HCT116 (cell line): ENCODE results near the gene ATP8B4. TPM values are rescaled to one million over a fixed set of nuclear protein-coding genes. Genes with fewer than 3 reads are reported as not detected.

Source experiments
- ATAC-seq: fragments of 200-7000 bp; cut with Tn5 transposase; 2 replicates; pipeline ENCODE4 v1.9.1; 2020; ENCODE audit warnings: mild to moderate bottlenecking, moderate library complexity
- BruUV-seq: library from RNA; stranded (reverse); fragments of 400-500 nt; replicated peaks from 2 replicates; lab custom pipeline; 2021; lab: Mats Ljungman, UMichigan
- CTCF ChIA-PET: fragments of 300-600 bp; sonication (Branson Sonifier 250); formaldehyde crosslinking; loops from one replicate; lab custom pipeline; 2021; ENCODE audit warnings: antibody characterized with exemption; lab: Charles Lee
- POLR2A ChIA-PET: fragments of 300-600, 350-600 bp; sonication (Branson Sonifier 250); formaldehyde crosslinking; loops from one replicate; lab custom pipeline; 2021; ENCODE audit warnings: antibody characterized with exemption; lab: Charles Lee
- RAD21 ChIA-PET, 2 experiments: fragments of 300-600 bp; sonication (Branson Sonifier 250); formaldehyde crosslinking; loops; one replicate each; lab custom pipeline; 2023; ENCODE audit warnings: low total read pairs in 2 of 2; ENCODE audit not compliant: uncharacterized antibody in 2 of 2, unreplicated experiment in 2 of 2, low non-redundant PET in 1 of 2; lab: Charles Lee
- DNase-seq: peaks from one replicate; pipeline ENCODE4 v3.0.0-alpha.2; 2010; ENCODE audit warnings: low read depth, low spot score
- H2AFZ ChIP-seq: fragments of 200-600 bp; shearing (Covaris generic), sonication (generic); 2 replicates; pipeline ENCODE4 v1.6.1; 2017; ENCODE audit warnings: low read depth, mixed run types, mixed read lengths, antibody characterized with exemption, low read length; ENCODE audit not compliant: poor library complexity, severe bottlenecking
- H3K27ac ChIP-seq: 2 replicates; pipeline ENCODE4 v1.5.1; 2012; ENCODE audit warnings: low read depth, low read length
- H3K27me3 ChIP-seq: fragments of 200-600 bp; sonication (generic); 2 replicates; pipeline ENCODE4 v1.6.1; 2016; ENCODE audit warnings: mixed run types, low read length, mixed read lengths; ENCODE audit not compliant: insufficient read depth
- H3K36me3 ChIP-seq, 2 experiments: fragments of 200-500 bp in 1 of 2; fragments of 200-600 bp in 1 of 2; sonication (Bioruptor generic) in 1 of 2; sonication (generic) in 1 of 2; 2 replicates each; pipeline versions ENCODE4 v1.5.1 to v1.6.1; 2014 to 2016; ENCODE audit warnings: low read length in 2 of 2, inconsistent platforms in 1 of 2, mixed read lengths in 1 of 2, mixed run types in 1 of 2; ENCODE audit not compliant: insufficient read depth in 2 of 2, control insufficient read depth in 1 of 2
- H3K4me1 ChIP-seq, 2 experiments: fragments of 200-600 bp in 1 of 2; sonication (generic) in 1 of 2; 2 replicates each; pipeline versions ENCODE4 v1.5.1 to v1.6.1; 2012 to 2017; ENCODE audit warnings: low read length in 2 of 2, inconsistent platforms in 1 of 2, mild to moderate bottlenecking in 1 of 2, mixed read lengths in 1 of 2, mixed run types in 1 of 2, moderate library complexity in 1 of 2; ENCODE audit not compliant: insufficient read depth in 2 of 2, control insufficient read depth in 1 of 2
- H3K4me2 ChIP-seq: fragments of 200-600 bp; sonication (generic); 2 replicates; pipeline ENCODE4 v1.6.1; 2017; ENCODE audit warnings: mixed run types, low read length, mixed read lengths
- H3K4me3 ChIP-seq, 2 experiments: fragments of 200-600 bp in 1 of 2; sonication (generic) in 1 of 2; replicated peaks in 1 of 2; 2 replicates each; pipeline ENCODE4 v1.5.1; 2011 to 2016; ENCODE audit warnings: low read length in 2 of 2, control low read depth in 1 of 2, low read depth in 1 of 2, mild to moderate bottlenecking in 1 of 2, mixed read lengths in 1 of 2, mixed run types in 1 of 2
- H3K79me2 ChIP-seq: fragments of 200-600 bp; sonication (generic); 2 replicates; pipeline ENCODE4 v1.6.1; 2017; ENCODE audit warnings: mild to moderate bottlenecking, mixed run types, low read length, moderate library complexity, mixed read lengths; ENCODE audit not compliant: insufficient read depth
- H3K9ac ChIP-seq: fragments of 200-600 bp; sonication (generic); 2 replicates; pipeline ENCODE4 v1.6.1; 2016; ENCODE audit warnings: low read length, mixed read lengths
- H3K9me2 ChIP-seq: fragments of 200-600 bp; sonication (generic), shearing (Covaris generic); 2 replicates; pipeline ENCODE4 v1.6.1; 2017; ENCODE audit warnings: mixed run types, mild to moderate bottlenecking, moderate library complexity; ENCODE audit not compliant: insufficient read depth
- H3K9me3 ChIP-seq, 2 experiments: fragments of 200-500 bp in 1 of 2; fragments of 200-600 bp in 1 of 2; sonication (Bioruptor generic) in 1 of 2; sonication (generic) in 1 of 2; 2 replicates each; pipeline ENCODE4 v1.6.1; 2014 to 2017; ENCODE audit warnings: low read length in 2 of 2, mixed read lengths in 2 of 2, inconsistent platforms in 1 of 2, low read depth in 1 of 2, mild to moderate bottlenecking in 1 of 2, mixed run types in 1 of 2, moderate library complexity in 1 of 2; ENCODE audit not compliant: control insufficient read depth in 1 of 2, insufficient read depth in 1 of 2
- H4K20me1 ChIP-seq: fragments of 200-600 bp; sonication (generic), shearing (Covaris generic); 2 replicates; pipeline ENCODE4 v1.6.1; 2017; ENCODE audit warnings: mixed run types, mild to moderate bottlenecking, moderate library complexity; ENCODE audit not compliant: insufficient read depth
- CEBPB ChIP-seq: IDR thresholded peaks from 2 replicates; pipeline ENCODE4 v1.6.1; 2012; ENCODE audit warnings: low read depth
- EGR1 ChIP-seq: IDR thresholded peaks from 2 replicates; pipeline ENCODE4 v1.6.1; 2012; ENCODE audit warnings: low read depth
- EZH2 ChIP-seq: fragments of 200-600 bp; sonication (generic); IDR thresholded peaks from 2 replicates; pipeline ENCODE4 v1.6.1; 2017; ENCODE audit warnings: antibody characterized with exemption, mixed run types
- EZH2phosphoT487 ChIP-seq: fragments of 200-600 bp; IDR thresholded peaks from 2 replicates; pipeline ENCODE4 v1.6.1; 2018; ENCODE audit warnings: antibody characterized with exemption, borderline replicate concordance
- FOSL1 ChIP-seq: IDR thresholded peaks from 2 replicates; pipeline ENCODE4 v1.6.1; 2012; ENCODE audit warnings: low read depth
- JUND ChIP-seq: IDR thresholded peaks from 2 replicates; pipeline ENCODE4 v1.6.1; 2012
- MAX ChIP-seq: IDR thresholded peaks from 2 replicates; pipeline ENCODE4 v1.6.1; 2012
- POLR2AphosphoS5 ChIP-seq: IDR thresholded peaks from 2 replicates; pipeline ENCODE4 v1.6.1; 2011; ENCODE audit warnings: mild to moderate bottlenecking, low read depth, low read length, moderate library complexity
- RAD21 ChIP-seq: IDR thresholded peaks from 2 replicates; pipeline ENCODE4 v1.6.1; 2012; ENCODE audit warnings: low read depth, mild to moderate bottlenecking
- SP1 ChIP-seq: IDR thresholded peaks from 2 replicates; pipeline ENCODE4 v1.6.1; 2012; ENCODE audit warnings: low read depth
- ZBTB33 ChIP-seq: IDR thresholded peaks from 2 replicates; pipeline ENCODE4 v1.6.1; 2011; ENCODE audit warnings: mild to moderate bottlenecking, low read length, moderate library complexity; ENCODE audit not compliant: insufficient replicate concordance; ENCODE audit errors: extremely low read depth
- ZNF274 ChIP-seq: fragments of 200-500 bp; sonication (Bioruptor generic); IDR thresholded peaks from 2 replicates; pipeline ENCODE4 v1.6.1; 2014; ENCODE audit warnings: mild to moderate bottlenecking, low read depth, low read length, inconsistent platforms
- intact Hi-C: fragments of 100-400 bp; cut with micrococcal nuclease; formaldehyde crosslinking; loops from 2 replicates; pipeline ENCODE4 v1.10.0; 2022
- total RNA-seq: library from RNA; stranded (reverse); gene quantifications from one replicate; pipeline ENCODE4 v1.2.1, GENCODE V29; 2021; ENCODE audit not compliant: unreplicated experiment

ATP8B4 gene
- total RNA-seq, 1 experiment from 2014 or later = 0.25 TPM

- no peak for ATAC-seq
- RAD21 ChIA-PET = no interaction called here
- intact Hi-C loops = no loop called here
Observed at GRCh38 chr15:49900006-49900902, 218.8 kb downstream of the ATP8B4 start.

More at GRCh38 chr15:49900006-49900902, 218.8 kb downstream of the ATP8B4 start:
- H3K79me2 ChIP-seq = no peaks in the 10 kb centered on the region
- H3K4me3 ChIP-seq = no peak overlapping the region
- no peaks in the 10 kb centered on the region for H3K9me2 ChIP-seq
- no peaks in the 10 kb centered on the region for H3K27me3 ChIP-seq
- no peaks in the 10 kb centered on the region for H3K36me3 ChIP-seq
- POLR2A ChIA-PET = no interaction called here
- H3K9me3 ChIP-seq = no peaks in the 10 kb centered on the region
- H3K9ac ChIP-seq = no peak overlapping the region
- no peaks in the 10 kb centered on the region for H4K20me1 ChIP-seq
- H3K27ac ChIP-seq = no peak overlapping the region
- no TSS peak for BruUV-seq
- CTCF ChIA-PET = no interaction called here
- no peaks in the 10 kb centered on the region for H3K4me1 ChIP-seq
- H2AFZ ChIP-seq = no peak overlapping the region
- no peak for TF ChIP-seq EZH2
- TF ChIP-seq JUND = no peak
- TF ChIP-seq CEBPB = no peak
- no peak for TF ChIP-seq EZH2phosphoT487
- no peak for TF ChIP-seq RAD21
- no peak for TF ChIP-seq POLR2AphosphoS5
- TF ChIP-seq EGR1 = no peak
- TF ChIP-seq ZBTB33 = no peak
- no peak for TF ChIP-seq FOSL1
- TF ChIP-seq ZNF274 = no peak
- no peak for TF ChIP-seq SP1
- TF ChIP-seq MAX = no peak
- no peak overlapping the region for H3K4me2 ChIP-seq
- no peak for DNase-seq
